ENCODE data around the gene STX8.

The STX8 gene

DNA sequence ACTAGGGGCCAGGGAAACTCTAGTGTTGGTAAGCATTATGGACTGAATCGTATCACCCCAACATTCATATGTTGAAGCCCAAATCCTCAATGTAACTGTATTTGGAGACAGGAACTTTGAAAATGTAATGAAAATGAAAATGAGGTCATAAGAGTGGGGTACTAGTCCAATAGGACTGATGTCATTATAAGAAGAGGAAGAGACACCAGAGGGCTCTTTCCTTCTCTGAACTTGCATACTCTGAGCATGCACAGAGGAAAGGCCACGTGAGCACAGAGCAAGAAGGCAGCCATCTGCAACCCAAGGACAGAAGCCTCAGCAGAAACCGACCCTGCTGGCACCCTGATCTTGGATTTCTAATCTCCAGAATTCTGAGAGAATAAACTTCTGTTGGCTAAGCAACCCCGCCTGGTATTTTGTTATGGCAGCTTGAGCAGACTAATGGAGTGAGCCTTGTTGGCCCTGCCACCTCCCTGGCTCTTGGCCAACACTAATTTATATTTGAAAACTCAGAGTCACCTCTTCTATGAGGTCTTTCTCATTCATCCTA, 280.9 kb downstream of the STX8 start:
- DNase-seq (ENCODE audit: low spot score), result no peak

- no peak for DNase-seq (ENCODE audit: low spot score)
Observed at GRCh38 chr17:9292561-9292941, 283.1 kb downstream of the STX8 start.

DNA sequence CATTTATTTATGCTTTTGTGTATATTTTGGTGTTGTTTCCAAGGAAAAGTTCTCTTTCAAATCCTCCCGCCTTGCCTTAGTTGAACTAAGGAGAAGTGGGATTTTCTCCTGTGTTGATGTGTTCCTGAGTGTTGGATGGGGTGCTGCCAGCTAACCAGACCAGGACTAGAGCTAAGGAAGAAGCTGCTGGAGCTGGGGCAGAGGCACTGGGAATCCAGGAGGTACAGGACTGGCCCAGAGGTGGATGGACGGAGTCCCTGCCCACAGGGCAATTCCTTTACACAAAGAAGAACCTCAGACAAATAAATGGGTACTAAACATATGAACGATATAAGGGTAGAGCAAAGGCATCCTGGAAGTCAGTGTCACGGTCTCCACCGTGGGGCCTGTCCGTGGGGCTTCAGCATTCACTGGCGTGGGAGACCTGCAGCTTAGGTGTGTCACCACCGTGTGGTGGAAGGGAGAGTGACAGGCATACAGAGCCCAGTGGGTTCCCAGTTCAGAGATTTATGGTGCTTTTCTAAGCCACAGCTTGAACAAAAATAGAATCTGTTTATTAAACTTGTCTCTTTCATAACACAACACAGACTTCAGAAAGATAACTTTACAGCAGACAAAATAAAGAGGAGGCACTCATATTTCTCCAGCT, 283.6 kb downstream of the STX8 start:
- no peak for DNase-seq (ENCODE audit: low spot score)

GRCh38 chr17:9290226-9290613, 285.4 kb downstream of the STX8 start:
- DNase-seq (ENCODE audit: low spot score), result no peak

DNA sequence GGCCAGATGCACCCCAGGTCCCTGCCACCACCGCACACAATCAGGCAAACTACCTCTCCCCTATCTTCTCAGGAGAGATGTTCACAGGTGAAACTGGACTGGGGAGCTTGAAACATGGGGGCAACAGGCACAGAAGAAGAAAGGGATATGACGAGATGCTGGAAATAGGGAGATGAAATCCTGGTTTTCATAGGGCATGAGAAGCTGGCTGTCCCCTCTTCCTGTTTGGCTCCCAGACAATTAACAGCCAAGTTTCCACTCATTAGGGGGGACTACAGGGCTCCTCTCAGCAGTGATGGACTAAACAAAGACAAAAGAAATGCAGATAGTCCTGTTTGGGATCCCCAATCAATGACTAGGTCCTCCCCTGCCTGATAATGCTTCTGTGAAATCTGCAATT, 288.3 kb downstream of the STX8 start:
- DNase-seq (ENCODE audit: low spot score), result no peak

DNA sequence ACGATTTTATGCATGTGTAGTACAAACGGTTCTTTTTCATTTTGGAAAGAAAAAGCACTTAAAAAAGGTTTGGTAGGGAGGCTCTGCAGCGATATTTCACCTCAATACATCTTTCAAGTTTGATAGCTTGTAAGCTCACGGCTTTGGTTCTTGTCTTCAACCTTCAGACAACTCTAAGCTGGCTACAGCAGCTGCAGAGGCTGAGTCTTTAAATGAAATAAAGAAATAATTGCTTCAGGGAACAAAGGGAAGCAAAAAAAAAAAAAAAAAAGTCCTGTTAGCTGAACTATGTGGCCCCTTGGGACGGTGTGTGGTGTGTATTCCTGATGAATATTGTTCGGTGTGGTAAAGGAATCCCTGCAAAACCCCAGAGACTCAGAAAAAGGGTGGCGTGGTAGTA, 289.2 kb downstream of the STX8 start:
- DNase-seq (ENCODE audit: low spot score), result no peak

- no peak for DNase-seq (ENCODE audit: low spot score)
Observed at GRCh38 chr17:9285602-9286427, 289.8 kb downstream of the STX8 start.

GRCh38 chr17:9284884-9285283, 290.7 kb downstream of the STX8 start:
- DNase-seq (ENCODE audit: low spot score), result no peak

- DNase-seq (ENCODE audit: low spot score), result no peak
Observed at GRCh38 chr17:9283909-9284308, 291.7 kb downstream of the STX8 start.

DNA sequence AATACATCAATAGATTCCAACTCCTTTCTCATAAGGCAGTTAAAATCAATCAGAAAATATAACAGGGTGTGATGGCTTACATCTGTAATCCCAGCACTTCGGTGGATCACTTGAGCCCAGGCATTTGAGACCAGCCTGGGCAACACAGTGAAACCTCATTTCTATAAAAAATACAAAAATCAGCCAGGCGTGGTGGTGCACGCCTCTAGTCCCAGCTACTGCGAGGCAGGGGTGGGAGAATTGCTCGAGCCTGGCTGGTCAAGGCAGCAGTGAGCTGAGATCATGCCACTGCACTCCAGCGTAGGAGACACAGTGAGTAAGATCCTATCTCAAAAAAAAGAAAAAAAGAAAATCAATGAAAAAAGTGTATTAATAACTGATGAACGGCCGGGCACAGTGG, 295.7 kb downstream of the STX8 start:
- DNase-seq (ENCODE audit: low spot score), result no peak

GRCh38 chr17:9274973-9275372, 300.6 kb downstream of the STX8 start:
- no peak for DNase-seq (ENCODE audit: low spot score)

DNA sequence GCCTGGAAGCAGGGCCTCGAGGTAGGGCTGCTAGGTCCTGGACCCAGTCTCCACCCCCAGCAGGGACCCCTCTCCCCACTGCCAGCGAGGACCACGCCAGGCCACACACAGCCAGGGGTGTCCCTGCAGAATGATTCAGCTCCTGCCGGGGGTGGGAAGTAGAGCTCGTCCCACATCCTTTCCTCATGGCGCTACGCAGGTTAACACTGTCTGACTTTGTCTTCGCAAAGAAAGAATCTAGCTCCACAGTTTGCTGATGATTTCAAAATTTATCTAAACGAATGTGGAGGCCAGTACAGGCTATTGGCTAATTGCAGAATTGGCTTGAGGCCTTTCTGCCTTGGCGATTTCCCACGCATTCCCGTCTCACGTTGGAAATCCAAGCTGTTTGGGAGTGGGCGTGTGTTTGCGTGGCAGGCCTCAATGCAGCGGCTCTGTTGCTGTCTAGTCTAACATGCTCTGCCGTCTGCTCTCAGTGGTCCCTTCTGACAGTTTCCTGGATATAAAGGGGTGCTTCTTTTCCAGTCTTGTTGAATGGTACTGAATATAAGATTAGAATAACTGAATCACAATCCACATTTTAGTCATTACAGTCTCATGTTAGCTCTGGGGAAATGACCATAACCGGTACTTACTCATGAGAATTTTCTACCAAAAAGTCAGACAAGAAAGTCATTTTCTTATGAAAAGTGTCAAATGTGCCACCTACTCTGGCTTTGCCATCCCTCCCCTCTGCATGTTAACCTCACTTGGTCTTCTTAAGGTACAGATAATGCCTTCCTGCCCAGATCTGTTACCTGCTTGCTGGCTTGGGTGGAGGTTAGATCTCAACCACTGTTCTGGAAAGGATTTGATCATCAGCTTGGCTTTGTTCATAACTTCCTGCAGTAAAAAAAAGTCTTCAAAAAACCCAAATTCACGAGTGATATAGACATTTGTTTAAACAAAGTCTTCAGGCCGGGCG, 301.9 kb downstream of the STX8 start:
- no peak for DNase-seq (ENCODE audit: low spot score)

GRCh38 chr17:9272501-9273200, 303.0 kb downstream of the STX8 start:
- no peak for DNase-seq (ENCODE audit: low spot score)

GRCh38 chr17:9271989-9272388, 303.6 kb downstream of the STX8 start:
- DNase-seq (ENCODE audit: low spot score), result no peak

GRCh38 chr17:9270921-9271320, 304.7 kb downstream of the STX8 start:
- DNase-seq (ENCODE audit: low spot score), result no peak

- DNase-seq (ENCODE audit: low spot score), result no peak
Observed at GRCh38 chr17:9269350-9270035, 306.1 kb downstream of the STX8 start.

DNA sequence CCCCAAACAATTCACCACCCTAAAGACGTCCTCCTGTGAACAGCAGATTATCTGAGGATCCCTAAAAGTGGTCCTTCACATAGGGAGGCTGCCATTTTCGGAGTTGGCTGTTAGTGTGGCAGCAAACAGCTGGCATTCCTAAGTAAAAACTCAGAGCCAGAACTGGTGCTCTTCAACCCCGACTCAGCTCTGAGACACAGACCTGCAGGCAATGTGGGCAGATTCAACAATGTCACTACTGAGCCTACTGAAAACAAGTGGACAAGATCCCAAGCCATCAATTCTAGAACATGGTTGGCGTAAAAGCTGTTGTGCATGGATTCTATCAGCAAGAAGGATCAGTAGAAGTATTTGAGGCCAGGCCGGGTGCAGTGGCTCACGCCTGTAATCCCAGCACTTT, 307.1 kb downstream of the STX8 start:
- DNase-seq (ENCODE audit: low spot score), result no peak

DNA sequence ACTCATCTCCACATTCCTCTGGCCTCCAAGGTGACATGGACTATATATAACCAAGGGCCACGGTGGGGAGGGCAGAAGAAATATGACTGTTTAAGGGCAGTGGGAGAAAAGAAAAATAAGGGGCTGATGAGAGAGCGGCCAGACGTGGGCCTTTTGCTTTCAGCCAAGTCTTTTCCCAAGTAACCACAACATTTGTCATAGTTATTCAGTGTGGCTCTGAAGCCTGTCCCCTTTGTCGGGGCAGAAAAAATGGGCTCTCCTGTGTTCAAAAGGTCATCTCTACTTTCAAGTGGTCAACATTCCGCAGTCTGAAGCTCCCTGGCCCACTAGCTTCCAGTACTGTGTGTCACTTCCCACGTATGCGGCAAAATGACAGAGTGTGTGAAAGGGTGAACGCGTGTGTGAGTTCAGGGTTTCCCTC, 308.9 kb downstream of the STX8 start:
- no peak for DNase-seq (ENCODE audit: low spot score)

- DNase-seq (ENCODE audit: low spot score), result no peak
Observed at GRCh38 chr17:9266031-9266680, 309.5 kb downstream of the STX8 start.

All from RKO (cell line).